GM12872 (cell line): ENCODE data around the gene GLIS2.

Experiments used
- TF ChIP-seq, protein P1 (sequence below): IDR thresholded peaks from 3 replicates; pipeline ENCODE4 v1.5.1; 2011; ENCODE audit warnings: low read depth, mild to moderate bottlenecking, low read length, moderate library complexity; ENCODE audit not compliant: insufficient read depth

GLIS2 gene

DNA sequence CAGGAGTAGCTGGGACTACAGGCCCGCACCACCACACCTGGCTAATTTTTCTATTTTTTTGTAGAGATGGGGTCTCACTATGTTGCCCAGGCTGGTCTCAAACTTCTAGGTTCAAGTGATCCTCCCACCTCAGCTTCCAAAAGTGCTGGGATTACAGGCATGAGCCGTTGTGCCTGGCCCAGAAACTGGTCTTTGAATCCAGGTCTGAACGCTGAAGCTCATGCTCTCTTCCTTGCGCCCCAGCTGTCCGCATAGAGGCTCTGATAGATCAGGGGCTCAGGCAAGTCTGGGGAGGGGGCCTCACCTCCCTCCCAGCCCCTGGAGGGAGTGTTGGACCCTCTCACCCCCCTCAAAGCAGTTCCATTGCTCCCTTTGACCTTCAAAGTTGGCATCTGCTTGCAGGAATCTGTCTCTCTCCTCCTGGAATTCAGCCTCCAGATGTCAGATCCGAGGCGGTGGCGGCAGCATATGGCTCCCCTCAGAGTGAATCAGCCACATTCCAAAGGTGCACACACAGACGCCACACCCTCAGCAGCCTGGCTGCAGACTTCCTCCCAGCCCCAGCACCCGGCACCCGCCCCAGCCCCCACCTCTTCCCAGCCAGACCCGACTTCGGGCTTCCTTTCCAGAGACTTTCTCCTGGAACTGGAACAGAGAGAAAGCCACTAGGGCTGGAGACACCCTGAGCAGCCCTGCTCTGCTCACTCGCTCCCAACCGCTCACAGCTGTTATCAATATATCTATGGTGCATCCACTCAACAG is 16.9 kb upstream of the GLIS2 start:
- TF ChIP-seq, protein P1, sequence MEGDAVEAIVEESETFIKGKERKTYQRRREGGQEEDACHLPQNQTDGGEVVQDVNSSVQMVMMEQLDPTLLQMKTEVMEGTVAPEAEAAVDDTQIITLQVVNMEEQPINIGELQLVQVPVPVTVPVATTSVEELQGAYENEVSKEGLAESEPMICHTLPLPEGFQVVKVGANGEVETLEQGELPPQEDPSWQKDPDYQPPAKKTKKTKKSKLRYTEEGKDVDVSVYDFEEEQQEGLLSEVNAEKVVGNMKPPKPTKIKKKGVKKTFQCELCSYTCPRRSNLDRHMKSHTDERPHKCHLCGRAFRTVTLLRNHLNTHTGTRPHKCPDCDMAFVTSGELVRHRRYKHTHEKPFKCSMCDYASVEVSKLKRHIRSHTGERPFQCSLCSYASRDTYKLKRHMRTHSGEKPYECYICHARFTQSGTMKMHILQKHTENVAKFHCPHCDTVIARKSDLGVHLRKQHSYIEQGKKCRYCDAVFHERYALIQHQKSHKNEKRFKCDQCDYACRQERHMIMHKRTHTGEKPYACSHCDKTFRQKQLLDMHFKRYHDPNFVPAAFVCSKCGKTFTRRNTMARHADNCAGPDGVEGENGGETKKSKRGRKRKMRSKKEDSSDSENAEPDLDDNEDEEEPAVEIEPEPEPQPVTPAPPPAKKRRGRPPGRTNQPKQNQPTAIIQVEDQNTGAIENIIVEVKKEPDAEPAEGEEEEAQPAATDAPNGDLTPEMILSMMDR = no peak

GRCh38 chr16:4301177-4301576 is 14.7 kb upstream of the GLIS2 start:
- TF ChIP-seq, protein P1 = no peak

DNA sequence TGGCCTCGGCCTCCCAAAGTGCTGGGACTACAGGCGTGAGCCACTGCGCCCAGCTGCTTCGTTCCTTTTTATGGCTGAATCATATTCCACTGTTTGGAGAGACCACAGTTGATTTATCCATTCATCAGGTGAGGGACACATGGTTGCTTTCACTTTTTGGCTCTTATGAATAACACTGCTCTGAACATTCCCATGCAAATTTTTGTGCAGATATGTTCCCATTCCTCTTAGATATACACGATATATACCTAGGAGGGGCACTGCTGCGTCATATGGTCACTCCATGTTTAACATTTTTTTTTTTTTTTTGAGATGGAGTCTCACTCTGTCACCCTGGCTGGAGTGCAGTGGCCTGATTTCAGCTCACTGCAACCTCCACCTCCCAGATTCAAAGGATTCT is 13.9 kb upstream of the GLIS2 start:
- TF ChIP-seq, protein P1 = no peak

GRCh38 chr16:4303973-4304372 is 11.9 kb upstream of the GLIS2 start:
- TF ChIP-seq, protein P1 = no peak

GRCh38 chr16:4306470-4307214 is 9.2 kb upstream of the GLIS2 start:
- TF ChIP-seq, protein P1 = no peak

- TF ChIP-seq, protein P1 = no peak
These were observed 8.4 kb upstream of the GLIS2 start for GRCh38 chr16:4307215-4308037.
